Parathyroid adenoma (tissue), 2 donors: ENCODE measurements around the gene FLNB.
A peak's percentile ranks its signal among the peaks of the same experiment; 100 is the strongest.

Source experiments
- H2AFZ ChIP-seq: fragments of 300-600 bp; sonication (generic); one replicate; pipeline ENCODE4 v1.7.0; 2017; ENCODE audit warnings: antibody characterized with exemption, mild to moderate bottlenecking
- H3K27ac ChIP-seq: fragments of 300-600 bp; sonication (generic); one replicate; pipeline ENCODE4 v1.7.0; 2017
- H3K27me3 ChIP-seq: fragments of 300-600 bp; sonication (generic); one replicate; pipeline ENCODE4 v1.7.0; 2017; ENCODE audit warnings: low read length; ENCODE audit not compliant: control insufficient read depth, insufficient read depth
- H3K36me3 ChIP-seq: fragments of 300-600 bp; sonication (generic); one replicate; pipeline ENCODE4 v1.7.0; 2017; ENCODE audit warnings: low read length; ENCODE audit not compliant: control insufficient read depth, insufficient read depth
- H3K4me1 ChIP-seq: fragments of 300-600 bp; sonication (generic); one replicate; pipeline ENCODE4 v1.7.0; 2017; ENCODE audit warnings: control low read depth
- H3K4me2 ChIP-seq: fragments of 300-600 bp; sonication (generic); one replicate; pipeline ENCODE4 v1.7.0; 2017; ENCODE audit warnings: low read length
- H3K4me3 ChIP-seq: fragments of 300-600 bp; sonication (generic); one replicate; pipeline ENCODE4 v1.7.0; 2017; ENCODE audit warnings: low read depth, low read length
- H3K79me2 ChIP-seq: fragments of 300-600 bp; sonication (generic); one replicate; pipeline ENCODE4 v1.7.0; 2017; ENCODE audit warnings: control low read depth
- H3K9ac ChIP-seq: fragments of 300-600 bp; sonication (generic); one replicate; pipeline ENCODE4 v1.7.0; 2017; ENCODE audit warnings: mild to moderate bottlenecking
- H3K9me3 ChIP-seq: fragments of 300-600 bp; sonication (generic); one replicate; pipeline ENCODE4 v1.7.0; 2017; ENCODE audit warnings: low read length; ENCODE audit not compliant: control insufficient read depth
- CTCF ChIP-seq: fragments of 300-600 bp; sonication (generic); IDR thresholded peaks from one replicate; pipeline ENCODE4 v1.7.0; 2017; ENCODE audit warnings: antibody characterized with exemption, mild to moderate bottlenecking
- donor health status: primary hyperparathyroidism.

The FLNB gene

GRCh38 chr3:58170376-58170775, 162.2 kb downstream of the FLNB start:
- no peaks in the 10 kb centered on the region for H3K36me3 ChIP-seq

DNA sequence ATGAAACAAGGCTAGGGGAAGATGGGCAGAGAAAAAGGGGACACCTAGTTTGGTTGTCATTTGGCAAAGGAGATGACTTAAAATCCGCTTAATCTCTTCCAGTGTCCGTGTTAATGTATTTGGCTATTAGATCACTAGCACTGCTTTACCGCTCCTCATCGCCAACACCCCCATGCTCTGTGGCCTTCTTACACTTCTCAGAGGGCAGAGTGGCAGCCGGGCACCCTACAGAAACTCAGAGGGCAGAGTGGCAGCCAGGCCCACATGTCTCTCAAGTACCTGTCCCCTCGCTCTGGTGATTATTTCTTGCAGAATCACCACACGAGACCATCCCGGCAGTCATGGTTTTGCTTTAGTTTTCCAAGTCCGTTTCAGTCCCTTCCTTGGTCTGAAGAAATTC, 162.9 kb downstream of the FLNB start:
- Histone ChIP-seq H3K27ac (peak overlapping the region; percentile 70), H3K9ac (no peak overlapping the region), H3K4me1 (peaks cover 34% of the 10 kb centered on the region), H3K36me3 (no peaks in the 10 kb centered on the region), H3K27me3 (no peaks in the 10 kb centered on the region), H3K4me3 (no peak overlapping the region), H2AFZ (peak overlapping the region; percentile 38), H3K9me3 (no peaks in the 10 kb centered on the region), H3K4me2 (peak overlapping the region; percentile 28), H3K79me2 (no peaks in the 10 kb centered on the region)
- TF ChIP-seq CTCF, result no peak

More at GRCh38 chr3:58170376-58170775, 162.2 kb downstream of the FLNB start:
- H3K4me3 ChIP-seq, result no peak overlapping the region
- H3K9me3 ChIP-seq, result no peaks in the 10 kb centered on the region
- H3K4me2 ChIP-seq, result no peak overlapping the region
- no peak for TF ChIP-seq CTCF
- peaks cover 27% of the 10 kb centered on the region for H3K4me1 ChIP-seq
- H3K27ac ChIP-seq, result peak overlapping the region; percentile 70
- H3K27me3 ChIP-seq, result no peaks in the 10 kb centered on the region
- no peak overlapping the region for H3K9ac ChIP-seq
- no peaks in the 10 kb centered on the region for H3K79me2 ChIP-seq
- no peak overlapping the region for H2AFZ ChIP-seq

- Histone ChIP-seq H2AFZ (peak overlapping the region; percentile 5), H3K4me2 (no peak overlapping the region), H3K9ac (no peak overlapping the region), H3K4me3 (no peak overlapping the region), H3K36me3 (no peaks in the 10 kb centered on the region), H3K27me3 (no peaks in the 10 kb centered on the region), H3K79me2 (no peaks in the 10 kb centered on the region), H3K9me3 (no peaks in the 10 kb centered on the region), H3K27ac (peak overlapping the region; percentile 92), H3K4me1 (peaks cover 40% of the 10 kb centered on the region)
- no peak for TF ChIP-seq CTCF
Measured at GRCh38 chr3:58173029-58173668, 164.9 kb downstream of the FLNB start.

GRCh38 chr3:58173669-58174398, 165.6 kb downstream of the FLNB start:
- peak; percentile 61 for TF ChIP-seq CTCF
- Histone ChIP-seq H3K4me3 (peak overlapping the region; percentile 38), H3K9me3 (no peaks in the 10 kb centered on the region), H2AFZ (peak overlapping the region; percentile 82), H3K9ac (no peak overlapping the region), H3K27ac (peak overlapping the region; percentile 92), H3K36me3 (no peaks in the 10 kb centered on the region), H3K4me2 (peak overlapping the region; percentile 63), H3K27me3 (no peaks in the 10 kb centered on the region), H3K79me2 (no peaks in the 10 kb centered on the region), H3K4me1 (peaks cover 40% of the 10 kb centered on the region)

GRCh38 chr3:58175187-58175436, 166.9 kb downstream of the FLNB start:
- Histone ChIP-seq H3K27ac (peak overlapping the region; percentile 92), H3K4me3 (no peak overlapping the region)

More at GRCh38 chr3:58175187-58175436, 166.9 kb downstream of the FLNB start:
- Histone ChIP-seq H3K4me1 (peaks cover 40% of the 10 kb centered on the region), H3K27me3 (no peaks in the 10 kb centered on the region), H3K4me2 (peak overlapping the region; percentile 63), H3K36me3 (no peaks in the 10 kb centered on the region), H3K9me3 (no peaks in the 10 kb centered on the region), H3K9ac (no peak overlapping the region), H2AFZ (peak overlapping the region; percentile 82), H3K79me2 (no peaks in the 10 kb centered on the region)
- TF ChIP-seq CTCF, result no peak
